Vagina (tissue), 2 donors: ENCODE data around the gene SLC18A2.

Experiments used
- CTCF ChIP-seq, 3 experiments: fragments of 450-650 bp in 2 of 3; fragments of 200-600 bp in 1 of 3; sonication (generic) in 1 of 3; IDR thresholded peaks; one replicate each; pipeline ENCODE4 v1.5.1; 2017 to 2019; ENCODE audit warnings: antibody characterized with exemption in 3 of 3, mild to moderate bottlenecking in 2 of 3, moderate library complexity in 2 of 3
- POLR2A ChIP-seq, 2 donors: fragments of 450-650 bp; IDR thresholded peaks; one replicate each; pipeline ENCODE4 v1.6.1; 2017; ENCODE audit warnings: antibody characterized with exemption in 2 of 2, mild to moderate bottlenecking in 2 of 2, moderate library complexity in 2 of 2

GRCh38 chr10:117268907-117269306 lies 28.0 kb downstream of the SLC18A2 start:
- TF ChIP-seq CTCF (IDR thresholded peaks at IDR 0.05) (no peak), POLR2A (IDR thresholded peaks at IDR 0.05) (no peak)
